Measurements from ENCODE around the gene LRP2BP. TPM values are rescaled to one million over a fixed set of nuclear protein-coding genes. Genes with fewer than 3 reads are reported as not detected.

The LRP2BP gene
- polyA plus RNA-seq, 2 of the 4 experiments (the other 2 are of a cell fraction) = 0.23 to 0.37 TPM

- no peak for TF ChIP-seq EHMT2 (IDR thresholded peaks at IDR 0.05; ENCODE audit: low read depth)
- TF ChIP-seq, protein P1, sequence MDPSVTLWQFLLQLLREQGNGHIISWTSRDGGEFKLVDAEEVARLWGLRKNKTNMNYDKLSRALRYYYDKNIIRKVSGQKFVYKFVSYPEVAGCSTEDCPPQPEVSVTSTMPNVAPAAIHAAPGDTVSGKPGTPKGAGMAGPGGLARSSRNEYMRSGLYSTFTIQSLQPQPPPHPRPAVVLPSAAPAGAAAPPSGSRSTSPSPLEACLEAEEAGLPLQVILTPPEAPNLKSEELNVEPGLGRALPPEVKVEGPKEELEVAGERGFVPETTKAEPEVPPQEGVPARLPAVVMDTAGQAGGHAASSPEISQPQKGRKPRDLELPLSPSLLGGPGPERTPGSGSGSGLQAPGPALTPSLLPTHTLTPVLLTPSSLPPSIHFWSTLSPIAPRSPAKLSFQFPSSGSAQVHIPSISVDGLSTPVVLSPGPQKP (IDR thresholded peaks at IDR 0.05; ENCODE audit: low read depth, low read length) = no peak
- no peak for TF ChIP-seq EHF (CRISPR knock-in tag; IDR thresholded peaks at IDR 0.05)
- TF ChIP-seq MAFK (IDR thresholded peaks at IDR 0.05; ENCODE audit: partially characterized antibody) = no peak
- no peak for TF ChIP-seq NPAS2 (CRISPR knock-in tag; IDR thresholded peaks at IDR 0.05; ENCODE audit: borderline replicate concordance)
These were observed 53.9 kb downstream of the LRP2BP start (continued) for GRCh38 chr4:185341841-185342240.

GRCh38 chr4:185341377-185341776, 54.3 kb downstream of the LRP2BP start:
- no peak overlapping the region for H3K4me3 ChIP-seq
- no peak for ATAC-seq

DNA sequence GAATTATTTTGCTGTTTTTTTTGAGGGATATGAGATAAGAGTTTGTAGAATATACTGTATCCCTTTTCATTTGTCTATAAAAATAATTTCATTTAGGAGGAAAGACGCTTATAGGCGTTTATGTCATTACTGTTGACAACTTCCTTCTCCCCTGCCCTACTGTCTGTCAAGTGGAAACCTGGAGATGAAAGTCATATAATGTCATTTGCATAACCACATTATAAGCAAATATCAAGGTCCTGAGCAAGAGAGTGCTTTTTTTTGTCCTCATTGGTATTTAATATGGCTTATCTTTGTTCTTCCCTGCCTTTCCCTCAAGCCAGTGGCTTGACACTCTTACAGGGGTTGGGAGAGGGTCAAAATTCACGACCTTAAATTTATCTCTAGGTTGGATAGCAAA, 55.8 kb downstream of the LRP2BP start:
- H3K4me3 ChIP-seq = no peak overlapping the region
- 76% methylated on average over 3 of the region's 3 CpGs for WGBS (ENCODE audit: missing lambda C conversion rate)
- H3K4me1 ChIP-seq = 0 out of 3 replicates have a peak, but pooled peaks cover 6% of the 10 kb centered on the region
- ChIA-PET CTCF (no interaction called here), POLR2A (no interaction called here)
- ATAC-seq (no peak), FAIRE-seq (no peak), DNase-seq (ENCODE audit: low read depth in 1 of 2, low spot score in 1 of 2) (no peak)
- no peak overlapping the region for H3K4me2 ChIP-seq
- no peaks in the 10 kb centered on the region for H3K9me3 ChIP-seq
- TF ChIP-seq CHD4 (IDR thresholded peaks at IDR 0.05; ENCODE audit: borderline replicate concordance) (no peak), HOXA7 (CRISPR knock-in tag; IDR thresholded peaks at IDR 0.05) (no peak), RFX5 (IDR thresholded peaks at IDR 0.05) (no peak), ZNF302 (CRISPR knock-in tag; IDR thresholded peaks at IDR 0.05) (no peak), FOXS1 (CRISPR knock-in tag; IDR thresholded peaks at IDR 0.05) (no peak), EHMT2 (IDR thresholded peaks at IDR 0.05; ENCODE audit: low read depth) (no peak), CBX8 (IDR thresholded peaks at IDR 0.05) (no peak), ESRRA (IDR thresholded peaks at IDR 0.05; ENCODE audit: borderline replicate concordance, low read length) (no peak)
- no peak overlapping the region for H3K27ac ChIP-seq

More at GRCh38 chr4:185341377-185341776, 54.3 kb downstream of the LRP2BP start:
- ChIA-PET POLR2A (no interaction called here), CTCF (no interaction called here)
- Histone ChIP-seq H3K9me3 (no peaks in the 10 kb centered on the region), H3K27ac (no peak overlapping the region), H3K4me2 (no peak overlapping the region), H3K4me1 (no peaks in the 10 kb centered on the region)
- DNase-seq (ENCODE audit: low read depth in 1 of 2, low spot score in 1 of 2) (no peak), FAIRE-seq (no peak)
- 90% methylated on average over 2 of the region's 2 CpGs for WGBS (ENCODE audit: missing lambda C conversion rate)
- TF ChIP-seq ZSCAN20 (CRISPR knock-in tag; IDR thresholded peaks at IDR 0.05) = no peak

DNA sequence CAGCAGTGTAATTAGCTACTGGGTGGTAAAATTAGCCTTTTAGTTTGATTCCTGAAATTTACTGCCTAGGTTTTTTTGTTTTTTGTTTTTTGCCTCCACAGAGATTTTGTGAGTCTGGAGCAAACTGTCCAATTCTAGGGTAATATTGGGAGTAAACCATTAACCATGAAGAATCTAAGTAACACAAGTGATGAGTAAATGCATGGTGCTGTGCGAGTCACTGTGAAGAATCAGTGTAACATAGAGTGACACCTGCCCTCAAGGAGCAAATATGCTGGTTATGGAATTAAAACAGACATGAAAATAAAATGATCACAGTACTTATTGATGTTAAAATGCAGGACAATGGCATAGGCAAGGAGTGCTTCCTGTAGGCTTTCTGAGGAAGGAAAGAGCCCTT, 60.1 kb downstream of the LRP2BP start:
- POLR2A ChIA-PET = no interaction called here
- FAIRE-seq (no peak), DNase-seq (ENCODE audit: low read depth in 1 of 2, low spot score in 1 of 2) (no peak), ATAC-seq (no peak)
- no peak overlapping the region for H3K27ac ChIP-seq
- H3K4me3 ChIP-seq = no peak overlapping the region
- WGBS (ENCODE audit: missing lambda C conversion rate) = 60% methylated on average over 1 of the region's 1 CpG
- peak overlapping the region; percentile 23; the same call in 1 of the 3 replicates for H3K4me2 ChIP-seq
- H3K4me1 ChIP-seq = 0 out of 3 replicates have a peak, but pooled peaks cover 6% of the 10 kb centered on the region
- H3K9me3 ChIP-seq = no peaks in the 10 kb centered on the region
- CTCF ChIA-PET = interaction anchor here (1.5 kb wide), 1 partner anchor 11 kb away, joined by 4 read pairs; no protein-coding TSS in a partner anchor
- TF ChIP-seq BCL3 (IDR thresholded peaks at IDR 0.05) (no peak), FOXS1 (CRISPR knock-in tag; IDR thresholded peaks at IDR 0.05) (no peak), RCOR1 (IDR thresholded peaks at IDR 0.05; ENCODE audit: low read depth, low read length) (no peak), JUN (IDR thresholded peaks at IDR 0.05) (no peak), RAD21 (conservative IDR thresholded peaks at IDR 0.05 in 1 of 2, IDR thresholded peaks at IDR 0.05 in 1 of 2) (no peak), RFX5 (IDR thresholded peaks at IDR 0.05) (no peak), POLR2AphosphoS2 (conservative IDR thresholded peaks at IDR 0.05; ENCODE audit: low read length) (no peak), ZFP36 (IDR thresholded peaks at IDR 0.05; ENCODE audit: borderline replicate concordance, partially characterized antibody) (no peak), HOXB13 (CRISPR knock-in tag; IDR thresholded peaks at IDR 0.05; ENCODE audit: low read depth) (no peak), MAX (IDR thresholded peaks at IDR 0.05) (no peak), SREBF2 (IDR thresholded peaks at IDR 0.05) (no peak), ZC3H11A (IDR thresholded peaks at IDR 0.05) (no peak), FOSB (CRISPR knock-in tag; IDR thresholded peaks at IDR 0.05) (no peak)
- TF ChIP-seq, protein P2, sequence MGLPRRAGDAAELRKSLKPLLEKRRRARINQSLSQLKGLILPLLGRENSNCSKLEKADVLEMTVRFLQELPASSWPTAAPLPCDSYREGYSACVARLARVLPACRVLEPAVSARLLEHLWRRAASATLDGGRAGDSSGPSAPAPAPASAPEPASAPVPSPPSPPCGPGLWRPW (IDR thresholded peaks at IDR 0.05) = no peak
- TF ChIP-seq, protein P1 (IDR thresholded peaks at IDR 0.05; ENCODE audit: low read depth, low read length) = no peak
- TF ChIP-seq, protein P3, sequence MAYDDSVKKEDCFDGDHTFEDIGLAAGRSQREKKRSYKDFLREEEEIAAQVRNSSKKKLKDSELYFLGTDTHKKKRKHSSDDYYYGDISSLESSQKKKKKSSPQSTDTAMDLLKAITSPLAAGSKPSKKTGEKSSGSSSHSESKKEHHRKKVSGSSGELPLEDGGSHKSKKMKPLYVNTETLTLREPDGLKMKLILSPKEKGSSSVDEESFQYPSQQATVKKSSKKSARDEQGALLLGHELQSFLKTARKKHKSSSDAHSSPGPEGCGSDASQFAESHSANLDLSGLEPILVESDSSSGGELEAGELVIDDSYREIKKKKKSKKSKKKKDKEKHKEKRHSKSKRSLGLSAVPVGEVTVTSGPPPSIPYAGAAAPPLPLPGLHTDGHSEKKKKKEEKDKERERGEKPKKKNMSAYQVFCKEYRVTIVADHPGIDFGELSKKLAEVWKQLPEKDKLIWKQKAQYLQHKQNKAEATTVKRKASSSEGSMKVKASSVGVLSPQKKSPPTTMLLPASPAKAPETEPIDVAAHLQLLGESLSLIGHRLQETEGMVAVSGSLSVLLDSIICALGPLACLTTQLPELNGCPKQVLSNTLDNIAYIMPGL (CRISPR knock-in tag; IDR thresholded peaks at IDR 0.05; ENCODE audit: borderline replicate concordance) = no peak
